Type B pancreatic cell (in vitro differentiated cells): ENCODE data around the gene SHANK2. TPM values are rescaled to one million over a fixed set of nuclear protein-coding genes. Genes with fewer than 3 reads are reported as not detected.

Experiments
- DNase-seq: peaks from one replicate; pipeline ENCODE4 v3.0.0; 2021; ENCODE audit warnings: mixed read lengths; ENCODE audit not compliant: unreplicated experiment; ENCODE audit errors: extremely low spot score
- H3K27ac Mint-ChIP-seq: 2 replicates; pipeline ENCODE4 v1.8.0; 2021; ENCODE audit warnings: mild to moderate bottlenecking, mixed read lengths
- H3K27me3 Mint-ChIP-seq: 2 replicates; pipeline ENCODE4 v1.8.0; 2021; ENCODE audit warnings: mixed read lengths
- H3K36me3 Mint-ChIP-seq: 2 replicates; pipeline ENCODE4 v1.8.0; 2021; ENCODE audit warnings: mixed read lengths
- H3K4me1 Mint-ChIP-seq: one replicate; pipeline ENCODE4 v1.8.0; 2021; ENCODE audit warnings: mixed read lengths; ENCODE audit not compliant: unreplicated experiment
- H3K4me3 Mint-ChIP-seq: 2 replicates; pipeline ENCODE4 v1.8.0; 2021; ENCODE audit warnings: mild to moderate bottlenecking, mixed read lengths
- H3K9me3 Mint-ChIP-seq: 2 replicates; pipeline ENCODE4 v1.8.0; 2021; ENCODE audit warnings: mixed read lengths
- long read RNA-seq: library from polyadenylated mRNA; unstranded; transcript quantifications from one replicate; pipeline ENCODE4 v2.0.0, GENCODE V29; 2020
- total RNA-seq: library from RNA; stranded (reverse); gene quantifications from 2 replicates; pipeline ENCODE4 v1.2.1, GENCODE V29; 2021; ENCODE audit warnings: low replicate concordance
- TF ChIP-seq, protein P1 (sequence below): fragments of 200-600 bp; sonication (generic); conservative IDR thresholded peaks from 2 replicates; pipeline ENCODE4 v1.5.0; 2021; ENCODE audit warnings: antibody characterized with exemption, mild to moderate bottlenecking

The SHANK2 gene
- total RNA-seq: 25.9 and 49.4 TPM in 2 replicates
- long read RNA-seq, full-length matches to known transcripts: 4 of 7 reads
- long read RNA-seq, partial matches to known transcripts: 0 of 7 reads
- long read RNA-seq, other reads (novel, unspliced or antisense): 3 of 7 reads

DNA sequence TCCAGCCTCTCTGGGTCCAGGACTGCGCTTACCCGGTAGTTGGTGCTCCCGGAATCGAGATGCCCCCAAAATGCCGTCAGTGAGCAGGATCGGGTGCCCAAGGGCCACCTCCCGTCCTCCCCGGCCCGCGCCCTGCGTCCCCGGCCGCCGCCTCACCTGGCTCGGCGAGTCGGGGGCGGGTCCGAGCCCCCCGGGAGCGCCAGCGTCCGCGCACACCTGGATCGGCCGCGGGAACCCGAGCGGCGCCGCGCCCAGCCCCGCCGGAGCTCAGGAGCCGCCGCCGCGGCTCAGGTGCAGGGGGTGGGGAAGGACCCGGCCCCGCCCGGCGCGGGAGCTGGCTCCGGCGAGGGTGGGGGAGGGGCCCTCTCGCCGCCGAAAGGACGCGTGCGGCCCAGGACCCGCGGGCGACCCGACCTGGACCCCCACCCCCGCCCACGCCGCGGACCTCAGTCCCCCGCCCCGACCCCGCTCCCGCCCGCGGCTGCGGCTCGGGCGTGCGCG, at the start of gene SHANK2:
SHANK2 (minus strand) TSS at position 309 of the 501 bp plus-strand sequence. CDS start 105,251 bp downstream, outside the sequence.
- Mint-ChIP-seq H3K27ac (peak within 1 kb of the TSS; percentile 94), H3K36me3 (peaks cover 4% of the 10 kb centered on the region), H3K4me1 (peaks cover 51% of the 10 kb centered on the region), H3K4me3 (peak within 1 kb of the TSS; percentile 88), H3K27me3 (peaks cover 28% of the 10 kb centered on the region), H3K9me3 (no peaks in the 10 kb centered on the region)
- TF ChIP-seq, protein P1, sequence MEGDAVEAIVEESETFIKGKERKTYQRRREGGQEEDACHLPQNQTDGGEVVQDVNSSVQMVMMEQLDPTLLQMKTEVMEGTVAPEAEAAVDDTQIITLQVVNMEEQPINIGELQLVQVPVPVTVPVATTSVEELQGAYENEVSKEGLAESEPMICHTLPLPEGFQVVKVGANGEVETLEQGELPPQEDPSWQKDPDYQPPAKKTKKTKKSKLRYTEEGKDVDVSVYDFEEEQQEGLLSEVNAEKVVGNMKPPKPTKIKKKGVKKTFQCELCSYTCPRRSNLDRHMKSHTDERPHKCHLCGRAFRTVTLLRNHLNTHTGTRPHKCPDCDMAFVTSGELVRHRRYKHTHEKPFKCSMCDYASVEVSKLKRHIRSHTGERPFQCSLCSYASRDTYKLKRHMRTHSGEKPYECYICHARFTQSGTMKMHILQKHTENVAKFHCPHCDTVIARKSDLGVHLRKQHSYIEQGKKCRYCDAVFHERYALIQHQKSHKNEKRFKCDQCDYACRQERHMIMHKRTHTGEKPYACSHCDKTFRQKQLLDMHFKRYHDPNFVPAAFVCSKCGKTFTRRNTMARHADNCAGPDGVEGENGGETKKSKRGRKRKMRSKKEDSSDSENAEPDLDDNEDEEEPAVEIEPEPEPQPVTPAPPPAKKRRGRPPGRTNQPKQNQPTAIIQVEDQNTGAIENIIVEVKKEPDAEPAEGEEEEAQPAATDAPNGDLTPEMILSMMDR: no peak
- no peak for DNase-seq

DNA sequence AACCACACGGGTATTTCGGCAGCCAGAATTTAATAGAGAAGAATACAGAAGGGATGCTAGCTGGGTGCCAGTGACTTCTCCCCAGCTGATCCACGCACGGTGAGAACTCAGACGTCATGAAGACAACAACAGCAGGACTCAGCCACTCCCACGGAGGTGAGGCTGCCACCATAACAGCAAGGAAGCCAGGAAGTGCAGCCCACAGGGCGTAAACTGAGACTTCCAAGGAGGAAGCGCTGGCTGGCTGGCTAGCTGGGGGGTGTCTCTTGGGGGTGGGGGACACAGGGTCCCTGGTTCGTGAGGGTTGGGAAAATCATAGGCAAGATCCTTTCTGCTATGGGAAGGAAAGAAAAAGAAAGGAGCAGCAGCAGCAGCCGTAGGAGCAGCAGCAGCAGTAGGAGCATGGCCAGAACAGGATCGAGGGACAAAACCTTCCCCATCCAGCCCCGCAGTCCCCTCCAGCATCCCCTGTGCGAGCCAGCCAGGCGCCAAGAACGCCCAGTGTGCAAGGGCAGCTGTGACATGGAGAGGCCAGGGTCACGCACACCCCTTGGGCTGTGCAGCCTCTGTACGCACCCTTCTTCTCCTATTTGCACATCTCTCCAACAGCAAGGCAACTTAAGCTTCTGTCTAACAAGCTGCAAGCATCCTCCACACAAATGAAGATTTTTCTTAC, 49.6 kb upstream of the SHANK2 start:
- H3K36me3 Mint-ChIP-seq: no peaks in the 10 kb centered on the region
- peaks cover 28% of the 10 kb centered on the region for H3K4me1 Mint-ChIP-seq
- H3K27ac Mint-ChIP-seq: peak overlapping the region; percentile 65
- H3K27me3 Mint-ChIP-seq: peaks cover 2% of the 10 kb centered on the region
- peak; percentile 54 for DNase-seq
- H3K9me3 Mint-ChIP-seq: no peaks in the 10 kb centered on the region
- H3K4me3 Mint-ChIP-seq: peak overlapping the region; percentile 10
- TF ChIP-seq, protein P1: no peak

DNA sequence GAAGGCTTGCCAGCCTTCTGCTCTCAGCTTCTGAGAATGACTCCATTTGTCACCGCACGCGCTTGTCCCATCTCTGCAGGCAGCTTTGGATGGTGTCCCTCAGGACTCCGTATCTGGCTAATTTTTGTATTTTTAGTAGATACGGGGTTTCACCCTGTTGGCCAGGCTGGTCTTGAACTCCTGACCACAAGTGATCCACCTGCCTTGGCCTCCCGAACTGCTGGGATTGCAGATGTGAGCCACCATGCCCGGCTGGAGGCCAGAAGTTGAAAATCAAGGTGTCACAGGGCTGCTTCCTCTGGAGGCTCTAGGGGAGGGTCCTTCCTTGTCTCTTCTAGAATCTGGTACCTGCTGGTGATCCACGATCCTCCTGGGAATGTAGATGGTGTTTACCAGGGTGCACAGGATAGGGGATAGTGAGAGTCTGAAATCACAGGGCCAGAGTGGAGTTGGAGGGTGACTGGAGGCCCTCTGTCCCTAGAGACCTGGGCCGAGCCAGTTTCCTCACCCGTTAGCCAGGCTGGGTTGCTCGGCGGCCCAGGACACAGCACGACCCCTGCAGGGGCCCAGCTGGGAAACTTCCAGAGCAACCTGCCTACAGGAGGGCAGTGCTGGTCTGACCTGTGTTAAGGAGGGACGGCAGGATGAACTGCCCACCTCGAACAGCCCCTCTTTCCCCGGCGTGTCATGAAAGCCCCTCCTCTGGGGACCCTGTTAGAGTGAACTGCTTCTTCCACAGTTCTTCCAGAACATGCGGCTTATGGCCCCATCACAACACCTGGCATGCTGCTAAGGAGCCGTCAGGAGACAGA, 48.9 kb upstream of the SHANK2 start:
- Mint-ChIP-seq H3K36me3 (no peaks in the 10 kb centered on the region), H3K27me3 (peaks cover 2% of the 10 kb centered on the region), H3K4me3 (peak overlapping the region; percentile 10), H3K9me3 (no peaks in the 10 kb centered on the region), H3K4me1 (peaks cover 25% of the 10 kb centered on the region), H3K27ac (peak overlapping the region; percentile 65)
- DNase-seq: peak; percentile 66
- TF ChIP-seq, protein P1: no peak

DNA sequence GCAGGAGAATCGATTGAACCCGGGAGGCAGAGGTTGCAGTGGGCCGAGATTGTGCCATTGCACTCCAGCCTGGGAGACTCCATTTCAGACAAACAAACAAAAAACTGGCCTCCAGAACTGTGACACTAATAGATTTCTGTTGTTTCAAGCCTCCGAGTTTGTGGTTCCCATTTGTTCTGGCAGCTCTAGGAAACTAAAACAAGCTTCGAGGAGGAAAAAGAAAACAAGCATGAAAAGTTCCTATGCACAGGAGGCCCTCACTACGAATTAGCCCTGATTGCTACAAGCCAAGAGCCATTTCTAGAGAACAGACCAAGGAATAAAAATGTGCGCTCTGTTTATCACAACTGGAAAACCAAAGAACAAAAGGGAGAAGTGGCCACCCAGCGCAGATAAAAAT, 47.8 kb upstream of the SHANK2 start:
- H3K27ac Mint-ChIP-seq: peak overlapping the region; percentile 99
- H3K4me3 Mint-ChIP-seq: no peak overlapping the region
- H3K27me3 Mint-ChIP-seq: peaks cover 2% of the 10 kb centered on the region
- H3K4me1 Mint-ChIP-seq: peaks cover 25% of the 10 kb centered on the region
- no peaks in the 10 kb centered on the region for H3K36me3 Mint-ChIP-seq
- TF ChIP-seq, protein P1: no peak
- H3K9me3 Mint-ChIP-seq: no peaks in the 10 kb centered on the region
- DNase-seq: no peak

DNA sequence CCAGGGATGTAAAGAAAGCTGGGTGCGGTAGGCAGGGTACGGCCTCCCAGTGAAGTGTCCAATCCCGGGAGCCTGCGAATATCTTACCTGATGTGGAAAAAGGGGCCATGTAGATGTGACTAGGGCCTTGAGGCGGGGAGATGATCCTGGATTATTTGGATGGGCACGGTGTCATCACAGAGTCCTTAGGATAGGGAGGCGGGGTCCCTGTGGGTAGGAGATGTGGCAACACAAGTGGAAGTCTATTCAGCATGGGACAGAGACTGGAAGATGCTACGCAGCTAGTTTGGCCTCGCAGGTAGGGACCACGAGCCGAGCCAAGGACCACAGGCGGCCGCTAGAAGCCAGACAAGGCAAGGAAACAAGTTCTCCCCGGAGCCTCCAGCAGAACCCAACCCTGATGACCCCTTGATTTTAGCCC, 46.4 kb upstream of the SHANK2 start:
- no peaks in the 10 kb centered on the region for H3K36me3 Mint-ChIP-seq
- H3K27me3 Mint-ChIP-seq: peaks cover under 1% of the 10 kb centered on the region
- H3K4me1 Mint-ChIP-seq: peaks cover 25% of the 10 kb centered on the region
- H3K9me3 Mint-ChIP-seq: no peaks in the 10 kb centered on the region
- H3K4me3 Mint-ChIP-seq: peak overlapping the region; percentile 64
- DNase-seq: peak; percentile 60
- H3K27ac Mint-ChIP-seq: peak overlapping the region; percentile 99
- TF ChIP-seq, protein P1: no peak
